ENCODE results near the gene GALNT9.

DNA sequence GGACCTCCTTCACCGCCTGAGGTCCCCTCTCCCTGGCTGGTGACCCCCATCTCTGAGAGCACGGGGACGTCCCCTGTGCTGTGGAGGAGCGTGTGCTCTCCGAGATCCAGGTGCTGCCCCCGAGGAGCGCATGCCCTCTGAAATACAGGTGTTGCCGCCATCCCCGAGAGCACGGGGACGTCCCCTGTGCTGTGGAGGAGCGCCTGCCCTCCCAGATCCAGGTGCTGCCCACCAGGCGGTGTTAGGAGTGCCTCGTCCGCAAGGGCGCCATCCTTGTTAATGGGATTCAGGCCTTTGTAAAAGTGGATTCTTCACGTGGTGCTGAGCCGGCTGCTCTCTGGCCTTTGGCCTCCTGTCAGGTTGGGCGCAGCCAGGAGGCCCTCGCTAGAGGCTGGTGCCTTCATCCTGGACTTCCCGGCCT is 175.0 kb downstream of the GALNT9 start:
- TF ChIP-seq POLR2AphosphoS5 (IDR thresholded peaks at IDR 0.05) (no peak), EP300 (IDR thresholded peaks at IDR 0.05) (no peak), POLR2A (IDR thresholded peaks at IDR 0.05; ENCODE audit: low read depth) (no peak)
- TF ChIP-seq, protein P1, sequence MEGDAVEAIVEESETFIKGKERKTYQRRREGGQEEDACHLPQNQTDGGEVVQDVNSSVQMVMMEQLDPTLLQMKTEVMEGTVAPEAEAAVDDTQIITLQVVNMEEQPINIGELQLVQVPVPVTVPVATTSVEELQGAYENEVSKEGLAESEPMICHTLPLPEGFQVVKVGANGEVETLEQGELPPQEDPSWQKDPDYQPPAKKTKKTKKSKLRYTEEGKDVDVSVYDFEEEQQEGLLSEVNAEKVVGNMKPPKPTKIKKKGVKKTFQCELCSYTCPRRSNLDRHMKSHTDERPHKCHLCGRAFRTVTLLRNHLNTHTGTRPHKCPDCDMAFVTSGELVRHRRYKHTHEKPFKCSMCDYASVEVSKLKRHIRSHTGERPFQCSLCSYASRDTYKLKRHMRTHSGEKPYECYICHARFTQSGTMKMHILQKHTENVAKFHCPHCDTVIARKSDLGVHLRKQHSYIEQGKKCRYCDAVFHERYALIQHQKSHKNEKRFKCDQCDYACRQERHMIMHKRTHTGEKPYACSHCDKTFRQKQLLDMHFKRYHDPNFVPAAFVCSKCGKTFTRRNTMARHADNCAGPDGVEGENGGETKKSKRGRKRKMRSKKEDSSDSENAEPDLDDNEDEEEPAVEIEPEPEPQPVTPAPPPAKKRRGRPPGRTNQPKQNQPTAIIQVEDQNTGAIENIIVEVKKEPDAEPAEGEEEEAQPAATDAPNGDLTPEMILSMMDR (IDR thresholded peaks at IDR 0.05) = no peak
